ENCODE measurements around the gene TMLHE.
"Not testable (repeated sequence)": the region's sequence is repeated elsewhere in the genome, so short reads cannot be mapped to it uniquely, and the experiment has no call there.

The TMLHE gene

GRCh38 chrX:155612312-155613224 lies at the start of gene TMLHE, which contains the start of gene SPRY3:
Gene TMLHE (minus strand): TSS chrX:155612952. CDS start chrX:155545276, 67,676 bp downstream.
Gene SPRY3 (plus strand): TSS chrX:155612586.
- peak in 12 of 14 donors; percentile 6 to 59 (median 41) for DNase-seq

GRCh38 chrX:155662282-155662681 lies 49.5 kb upstream of the TMLHE start:
- no peak for DNase-seq

- no peak for DNase-seq
Observed at GRCh38 chrX:155645180-155645579, 32.4 kb upstream of the TMLHE start.

GRCh38 chrX:155643240-155643639 lies 30.5 kb upstream of the TMLHE start:
- no peak for DNase-seq

GRCh38 chrX:155641371-155641770 lies 28.6 kb upstream of the TMLHE start:
- not testable (repeated sequence) for DNase-seq

- no peak for DNase-seq
Observed at GRCh38 chrX:155637714-155638113, 25.0 kb upstream of the TMLHE start.

- DNase-seq = not testable (repeated sequence)
Observed at GRCh38 chrX:155635019-155635418, 22.3 kb upstream of the TMLHE start.

GRCh38 chrX:155632431-155633100 lies 19.8 kb upstream of the TMLHE start:
- DNase-seq = no peak

GRCh38 chrX:155620110-155620509 lies 7.4 kb upstream of the TMLHE start:
- DNase-seq = not testable (repeated sequence)

- no peak for DNase-seq
Observed at GRCh38 chrX:155615938-155616337, 3.2 kb upstream of the TMLHE start.

- no peak for DNase-seq
Observed at GRCh38 chrX:155613927-155614559, 1.3 kb upstream of the TMLHE start.

GRCh38 chrX:155611302-155611701 lies 1.4 kb downstream of the TMLHE start:
- DNase-seq = peak in 1 of 14 donors; percentile 0

- no peak for DNase-seq
Observed at GRCh38 chrX:155592981-155593380, 19.8 kb downstream of the TMLHE start.

GRCh38 chrX:155592331-155592730 lies 20.4 kb downstream of the TMLHE start:
- DNase-seq = no peak

- DNase-seq = no peak
Observed at GRCh38 chrX:155577682-155578081, 35.1 kb downstream of the TMLHE start.

GRCh38 chrX:155563099-155563498 lies 49.7 kb downstream of the TMLHE start:
- DNase-seq = no peak

GRCh38 chrX:155544881-155545280 lies 67.9 kb downstream of the TMLHE start:
- no peak for DNase-seq

- no peak for DNase-seq
Observed at GRCh38 chrX:155535866-155536265, 76.9 kb downstream of the TMLHE start.

- DNase-seq = no peak
Observed at GRCh38 chrX:155534800-155535199, 78.0 kb downstream of the TMLHE start.

- DNase-seq = not testable (repeated sequence)
Observed at GRCh38 chrX:155527023-155527422, 85.7 kb downstream of the TMLHE start.

- no peak for DNase-seq
Observed at GRCh38 chrX:155514225-155514624, 98.5 kb downstream of the TMLHE start.

GRCh38 chrX:155505296-155505695 lies 107.5 kb downstream of the TMLHE start:
- no peak for DNase-seq

GRCh38 chrX:155495134-155495533 lies 117.6 kb downstream of the TMLHE start:
- DNase-seq = not testable (repeated sequence)
